ENCODE measurements around the gene MPDU1. TPM values are rescaled to one million over a fixed set of nuclear protein-coding genes. Genes with fewer than 3 reads are reported as not detected.
A peak's percentile ranks its signal among the peaks of the same experiment; 100 is the strongest.

The MPDU1 gene
- total and polyA plus RNA-seq, 2 of the 13 experiments (the other 11 are each of a cell fraction or from before 2014, with no cell fraction given) = 112 to 167 TPM

- TF ChIP-seq CBX2 (IDR thresholded peaks at IDR 0.05; ENCODE audit: low read depth, low read length) = no peak
- no peak for TF ChIP-seq CBX2 (CRISPR knock-in tag; IDR thresholded peaks at IDR 0.05; ENCODE audit: low read depth)
- TF ChIP-seq ZNF660 (CRISPR knock-in tag; IDR thresholded peaks at IDR 0.05; ENCODE audit: borderline replicate concordance, low read depth) = no peak
- 0 out of 2 replicates have a peak, but pooled peaks have one; percentile 83 for TF ChIP-seq NFKB2 (CRISPR knock-in tag; IDR thresholded peaks at IDR 0.05; ENCODE audit: borderline replicate concordance)
- TF ChIP-seq HDAC1 (CRISPR knock-in tag; IDR thresholded peaks at IDR 0.05) = peak; percentile 78
- 0 out of 2 replicates have a peak, but pooled peaks have one; percentile 88 for TF ChIP-seq ZNF354B (CRISPR knock-in tag; IDR thresholded peaks at IDR 0.05)
- peak; percentile 72; the same call in 1 of the 2 replicates for TF ChIP-seq TMF1 (CRISPR knock-in tag; IDR thresholded peaks at IDR 0.05; ENCODE audit: low read depth)
- no peak for TF ChIP-seq ZNF260 (CRISPR knock-in tag; IDR thresholded peaks at IDR 0.05; ENCODE audit: borderline replicate concordance, low read depth)
- TF ChIP-seq, protein P1, sequence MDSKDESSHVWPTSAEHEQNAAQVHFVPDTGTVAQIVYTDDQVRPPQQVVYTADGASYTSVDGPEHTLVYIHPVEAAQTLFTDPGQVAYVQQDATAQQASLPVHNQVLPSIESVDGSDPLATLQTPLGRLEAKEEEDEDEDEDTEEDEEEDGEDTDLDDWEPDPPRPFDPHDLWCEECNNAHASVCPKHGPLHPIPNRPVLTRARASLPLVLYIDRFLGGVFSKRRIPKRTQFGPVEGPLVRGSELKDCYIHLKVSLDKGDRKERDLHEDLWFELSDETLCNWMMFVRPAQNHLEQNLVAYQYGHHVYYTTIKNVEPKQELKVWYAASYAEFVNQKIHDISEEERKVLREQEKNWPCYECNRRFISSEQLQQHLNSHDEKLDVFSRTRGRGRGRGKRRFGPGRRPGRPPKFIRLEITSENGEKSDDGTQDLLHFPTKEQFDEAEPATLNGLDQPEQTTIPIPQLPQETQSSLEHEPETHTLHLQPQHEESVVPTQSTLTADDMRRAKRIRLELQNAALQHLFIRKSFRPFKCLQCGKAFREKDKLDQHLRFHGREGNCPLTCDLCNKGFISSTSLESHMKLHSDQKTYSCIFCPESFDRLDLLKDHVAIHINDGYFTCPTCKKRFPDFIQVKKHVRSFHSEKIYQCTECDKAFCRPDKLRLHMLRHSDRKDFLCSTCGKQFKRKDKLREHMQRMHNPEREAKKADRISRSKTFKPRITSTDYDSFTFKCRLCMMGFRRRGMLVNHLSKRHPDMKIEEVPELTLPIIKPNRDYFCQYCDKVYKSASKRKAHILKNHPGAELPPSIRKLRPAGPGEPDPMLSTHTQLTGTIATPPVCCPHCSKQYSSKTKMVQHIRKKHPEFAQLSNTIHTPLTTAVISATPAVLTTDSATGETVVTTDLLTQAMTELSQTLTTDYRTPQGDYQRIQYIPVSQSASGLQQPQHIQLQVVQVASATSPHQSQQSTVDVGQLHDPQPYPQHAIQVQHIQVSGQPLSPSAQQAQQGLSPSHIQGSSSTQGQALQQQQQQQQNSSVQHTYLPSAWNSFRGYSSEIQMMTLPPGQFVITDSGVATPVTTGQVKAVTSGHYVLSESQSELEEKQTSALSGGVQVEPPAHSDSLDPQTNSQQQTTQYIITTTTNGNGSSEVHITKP (CRISPR knock-in tag; IDR thresholded peaks at IDR 0.05; ENCODE audit: low read depth) = 0 out of 2 replicates have a peak, but pooled peaks have one; percentile 20
- no peak for TF ChIP-seq SP1 (IDR thresholded peaks at IDR 0.05)
- peak; percentile 60; the same call in 1 of the 2 replicates for TF ChIP-seq SP1 (CRISPR knock-in tag; IDR thresholded peaks at IDR 0.05)
- no peak for TF ChIP-seq ZKSCAN1 (IDR thresholded peaks at IDR 0.05; ENCODE audit: low read length)
- peak; percentile 92 for TF ChIP-seq MED13 (CRISPR knock-in tag; IDR thresholded peaks at IDR 0.05)
- TF ChIP-seq ZNF766 (CRISPR knock-in tag; IDR thresholded peaks at IDR 0.05; ENCODE audit: borderline replicate concordance) = peak; percentile 71; the same call in 1 of the 2 replicates
- TF ChIP-seq ZNF781 (CRISPR knock-in tag; IDR thresholded peaks at IDR 0.05; ENCODE audit: borderline replicate concordance, not compliant biosample characterization) = no peak
- TF ChIP-seq NFKBIZ (CRISPR knock-in tag; IDR thresholded peaks at IDR 0.05) = 0 out of 2 replicates have a peak, but pooled peaks have one; percentile 40
- TF ChIP-seq ZNF225 (CRISPR knock-in tag; IDR thresholded peaks at IDR 0.05) = no peak
- TF ChIP-seq ETV6 (CRISPR knock-in tag; conservative IDR thresholded peaks at IDR 0.05) = peak; percentile 54
- no peak for TF ChIP-seq JUN (CRISPR knock-in tag; IDR thresholded peaks at IDR 0.05)
- no peak for TF ChIP-seq ZNF652 (CRISPR knock-in tag; IDR thresholded peaks at IDR 0.05; ENCODE audit: borderline replicate concordance, low read depth)
- TF ChIP-seq MAFF (IDR thresholded peaks at IDR 0.05; ENCODE audit: low read depth, low read length) = no peak
- TF ChIP-seq STAG1 (CRISPR knock-in tag; IDR thresholded peaks at IDR 0.05) = no peak
- TF ChIP-seq ZNF296 (CRISPR knock-in tag; conservative IDR thresholded peaks at IDR 0.05) = no peak
- TF ChIP-seq ZNF160 (CRISPR knock-in tag; IDR thresholded peaks at IDR 0.05) = no peak; the same call in none of the 2 replicates
- TF ChIP-seq ZBTB1 (CRISPR knock-in tag; IDR thresholded peaks at IDR 0.05; ENCODE audit: borderline replicate concordance) = no peak
- TF ChIP-seq ATF7 (IDR thresholded peaks at IDR 0.05) = no peak
- TF ChIP-seq ATF7 (CRISPR knock-in tag; IDR thresholded peaks at IDR 0.05) = no peak
- TF ChIP-seq, protein P2, sequence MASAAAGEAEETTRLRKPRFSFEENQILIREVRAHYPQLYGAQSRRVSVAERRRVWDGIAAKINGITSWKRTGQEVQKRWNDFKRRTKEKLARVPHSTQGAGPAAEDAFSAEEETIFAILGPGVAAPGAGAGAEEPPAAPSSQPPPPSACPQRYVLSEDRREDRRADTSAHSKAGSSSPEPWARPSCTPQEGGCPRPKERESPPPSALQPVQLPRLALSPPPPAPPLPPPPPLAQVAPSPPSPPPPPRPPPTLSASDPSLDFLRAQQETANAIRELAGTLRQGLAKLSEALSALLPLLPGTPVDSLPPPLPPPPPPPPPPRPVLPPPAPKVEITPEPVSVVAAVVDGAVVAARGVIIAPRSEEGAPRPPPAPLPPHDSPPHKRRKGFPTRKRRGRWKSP (CRISPR knock-in tag; IDR thresholded peaks at IDR 0.05) = 0 out of 2 replicates have a peak, but pooled peaks have one; percentile 49
Observed at GRCh38 chr17:7583253-7584109, at the start of gene MPDU1 (continued).

Data from HepG2 (cell line).